Measurements from ENCODE around the gene ERC2.

Gene ERC2

GRCh38 chr3:55615039-55615693 lies 853.1 kb downstream of the ERC2 start:
- Histone ChIP-seq H3K9me3 (ENCODE audit: low read length) (no peaks in the 10 kb centered on the region), H3K27me3 (ENCODE audit: insufficient read depth, low read length) (no peaks in the 10 kb centered on the region), H3K27ac (ENCODE audit: low read depth, low read length, poor library complexity, severe bottlenecking) (peak overlapping the region; percentile 50), H2AFZ (ENCODE audit: low read length) (no peak overlapping the region), H3K4me2 (ENCODE audit: low read length) (peak overlapping the region; percentile 15; the same call in 1 of the 2 replicates), H3K79me2 (ENCODE audit: insufficient read depth, low read length) (no peaks in the 10 kb centered on the region), H4K20me1 (ENCODE audit: insufficient read depth, low read length) (no peaks in the 10 kb centered on the region), H3K4me3 (ENCODE audit: low read depth, low read length, poor library complexity, severe bottlenecking) (no peak overlapping the region), H3F3A (ENCODE audit: insufficient read depth, low read length) (no peaks in the 10 kb centered on the region), H3K9ac (ENCODE audit: low read length) (no peak overlapping the region; the same call in 1 of the 2 replicates), H3K36me3 (ENCODE audit: insufficient read depth, low read length) (no peaks in the 10 kb centered on the region), H3K9me2 (ENCODE audit: low read depth, low read length) (no peaks in the 10 kb centered on the region), H3K4me1 (ENCODE audit: insufficient read depth, low read length, severe bottlenecking) (peaks cover 43% of the 10 kb centered on the region)
- TF ChIP-seq EZH2 (IDR thresholded peaks at IDR 0.05; ENCODE audit: borderline replicate concordance, low read length), result no peak
- no peak for TF ChIP-seq CTCF (IDR thresholded peaks at IDR 0.05; ENCODE audit: low read length)

- Histone ChIP-seq H3K4me1 (ENCODE audit: insufficient read depth, low read length, severe bottlenecking) (peaks cover 46% of the 10 kb centered on the region), H3K79me2 (ENCODE audit: insufficient read depth, low read length) (no peaks in the 10 kb centered on the region)
These were observed 857.1 kb downstream of the ERC2 start for GRCh38 chr3:55611121-55611520.

GRCh38 chr3:55609230-55609827 lies 858.9 kb downstream of the ERC2 start:
- Histone ChIP-seq H3K4me3 (ENCODE audit: low read depth, low read length, poor library complexity, severe bottlenecking) (no peak overlapping the region), H3K27me3 (ENCODE audit: insufficient read depth, low read length) (no peaks in the 10 kb centered on the region), H3K79me2 (ENCODE audit: insufficient read depth, low read length) (no peaks in the 10 kb centered on the region), H3K9me2 (ENCODE audit: low read depth, low read length) (no peaks in the 10 kb centered on the region), H4K20me1 (ENCODE audit: insufficient read depth, low read length) (no peaks in the 10 kb centered on the region), H3F3A (ENCODE audit: insufficient read depth, low read length) (no peaks in the 10 kb centered on the region), H3K9me3 (ENCODE audit: low read length) (no peaks in the 10 kb centered on the region), H3K36me3 (ENCODE audit: insufficient read depth, low read length) (no peaks in the 10 kb centered on the region), H3K4me1 (ENCODE audit: insufficient read depth, low read length, severe bottlenecking) (peaks cover 41% of the 10 kb centered on the region), H3K27ac (ENCODE audit: low read depth, low read length, poor library complexity, severe bottlenecking) (no peak overlapping the region), H2AFZ (ENCODE audit: low read length) (no peak overlapping the region), H3K4me2 (ENCODE audit: low read length) (no peak overlapping the region), H3K9ac (ENCODE audit: low read length) (no peak overlapping the region)
- TF ChIP-seq CTCF (IDR thresholded peaks at IDR 0.05; ENCODE audit: low read length) (peak; percentile 40; the same call in 1 of the 2 replicates), EZH2 (IDR thresholded peaks at IDR 0.05; ENCODE audit: borderline replicate concordance, low read length) (no peak)

More at GRCh38 chr3:55611121-55611520, 857.1 kb downstream of the ERC2 start:
- H3K27me3 ChIP-seq (ENCODE audit: insufficient read depth, low read length), result no peaks in the 10 kb centered on the region
- no peaks in the 10 kb centered on the region for H3K9me2 ChIP-seq (ENCODE audit: low read depth, low read length)
- H3K36me3 ChIP-seq (ENCODE audit: insufficient read depth, low read length), result no peaks in the 10 kb centered on the region
- no peak overlapping the region for H3K4me2 ChIP-seq (ENCODE audit: low read length)
- H4K20me1 ChIP-seq (ENCODE audit: insufficient read depth, low read length), result no peaks in the 10 kb centered on the region
- no peak for TF ChIP-seq EZH2 (IDR thresholded peaks at IDR 0.05; ENCODE audit: borderline replicate concordance, low read length)
- H2AFZ ChIP-seq (ENCODE audit: low read length), result no peak overlapping the region
- no peak overlapping the region for H3K4me3 ChIP-seq (ENCODE audit: low read depth, low read length, poor library complexity, severe bottlenecking)
- no peaks in the 10 kb centered on the region for H3K9me3 ChIP-seq (ENCODE audit: low read length)
- no peak overlapping the region for H3K27ac ChIP-seq (ENCODE audit: low read depth, low read length, poor library complexity, severe bottlenecking)
- no peak overlapping the region for H3K9ac ChIP-seq (ENCODE audit: low read length)
- no peaks in the 10 kb centered on the region for H3F3A ChIP-seq (ENCODE audit: insufficient read depth, low read length)
